ENCODE measurements around the gene ZNF777. TPM values are rescaled to one million over a fixed set of nuclear protein-coding genes. Genes with fewer than 3 reads are reported as not detected.
A peak's percentile ranks its signal among the peaks of the same experiment; 100 is the strongest.
"Not testable (repeated sequence)": the region's sequence is repeated elsewhere in the genome, so short reads cannot be mapped to it uniquely, and the experiment has no call there.

The ZNF777 gene
- total RNA-seq, 1 experiment from 2014 or later: 5.7 TPM

DNA sequence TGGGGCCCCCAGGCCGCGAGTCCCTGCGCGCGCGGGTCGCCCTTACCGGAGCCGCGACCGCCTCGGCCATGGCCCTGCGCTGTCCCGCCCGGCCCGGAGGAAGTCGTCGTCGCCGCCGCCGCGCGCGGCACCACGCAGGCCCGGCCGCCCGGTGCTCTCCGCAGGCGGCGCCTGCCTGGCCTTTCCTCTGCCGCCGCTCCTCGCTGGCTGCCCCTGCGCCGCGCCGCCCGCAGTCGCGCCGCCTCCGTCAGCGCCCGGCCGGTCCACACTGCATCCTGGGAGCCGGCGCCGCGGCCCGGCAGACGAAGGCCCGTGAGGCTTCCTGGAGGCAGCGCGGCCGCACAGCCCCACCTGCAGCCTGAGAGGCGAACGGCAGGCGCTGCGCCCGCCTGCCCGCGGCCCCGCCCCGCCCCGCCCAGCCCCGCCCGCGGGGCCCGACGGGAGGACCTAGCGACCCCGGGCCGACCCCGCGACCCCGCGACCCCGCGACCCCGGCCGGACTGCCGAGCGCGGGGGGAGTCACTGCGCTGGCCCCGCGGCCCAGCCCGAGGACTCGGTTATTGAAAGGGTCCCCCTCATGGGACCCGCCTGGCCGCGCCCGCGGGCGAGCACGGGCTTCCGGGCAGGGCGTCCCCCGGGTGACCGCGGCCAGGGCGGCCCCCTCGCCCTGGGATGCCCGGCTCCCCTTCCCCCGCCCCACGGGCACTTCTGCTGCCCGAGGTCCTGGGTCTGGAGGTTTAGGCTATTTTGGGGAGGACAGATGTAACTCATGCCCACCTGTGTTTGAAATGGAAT lies 36.8 kb upstream of the ZNF777 start, which contains the start of gene ZNF746:
ZNF746 (minus strand) TSS at position 343 of the 795 bp plus-strand sequence; CDS start at position 70, 273 bp downstream.
- Histone ChIP-seq H3K79me2 (ENCODE audit: low read length) (peaks cover 27% of the 10 kb centered on the region), H2AFZ (ENCODE audit: low read length) (peak within 1 kb of the TSS; percentile 99), H3K27me3 (ENCODE audit: low read length) (no peaks in the 10 kb centered on the region), H3K27ac (ENCODE audit: low read length) (no peak within 1 kb of the TSS), H3K4me2 (ENCODE audit: low read depth, low read length, poor library complexity, severe bottlenecking) (peak within 1 kb of the TSS; percentile 91), H3K9ac (ENCODE audit: low read length) (peak within 1 kb of the TSS; percentile 86), H3K9me2 (replicated peaks; ENCODE audit: insufficient read depth, low read length) (no peaks in the 10 kb centered on the region), H3K4me3 (ENCODE audit: low read length) (peak within 1 kb of the TSS; percentile 94), H3K4me1 (ENCODE audit: low read length) (peaks cover 19% of the 10 kb centered on the region), H4K20me1 (ENCODE audit: insufficient read depth, low read depth, low read length) (peaks cover 7% of the 10 kb centered on the region), H3K9me3 (ENCODE audit: low read length) (no peaks in the 10 kb centered on the region), H3K36me3 (ENCODE audit: insufficient read depth, low read length) (0 out of 2 replicates have a peak, but pooled peaks cover 2% of the 10 kb centered on the region)
- peak; percentile 95 for DNase-seq

DNA sequence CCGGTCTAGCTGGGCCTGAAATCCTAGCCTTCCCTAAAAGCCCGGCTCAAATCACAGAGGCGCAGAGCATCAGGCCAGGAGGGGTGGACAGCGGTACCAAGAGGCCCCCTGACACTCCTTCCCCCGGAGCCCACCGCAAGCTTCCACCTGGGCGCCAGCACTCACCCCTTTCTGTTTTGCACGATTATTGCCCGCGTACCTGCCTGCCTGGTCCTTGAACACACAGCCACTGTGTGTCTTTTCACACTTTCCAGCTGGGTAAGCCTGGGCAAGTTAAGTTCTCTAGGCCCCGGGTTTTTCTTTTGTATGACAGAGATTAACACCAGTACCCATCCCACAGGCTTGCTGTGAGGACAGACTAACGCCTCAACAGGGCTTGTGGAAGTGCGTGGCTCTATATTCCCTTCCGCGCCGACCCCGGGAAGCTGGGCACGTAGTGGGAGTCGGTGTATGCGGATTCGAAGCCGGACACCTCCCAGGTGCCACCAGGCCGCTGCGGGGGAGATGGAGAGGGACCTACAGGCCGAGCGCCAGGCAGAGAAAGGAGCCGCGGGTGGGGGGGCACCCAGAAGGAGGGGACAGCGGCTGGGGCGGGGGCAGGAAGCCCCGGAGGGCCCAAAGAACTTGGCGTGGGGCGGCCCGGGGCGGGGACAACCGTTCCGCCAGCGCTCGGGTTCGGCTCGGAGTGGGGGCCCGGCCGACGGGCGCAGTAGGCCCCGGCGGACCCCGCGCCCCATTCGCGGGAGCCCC lies 36.0 kb upstream of the ZNF777 start:
- Histone ChIP-seq H3K9me3 (ENCODE audit: low read length) (no peaks in the 10 kb centered on the region), H3K27ac (ENCODE audit: low read length) (no peak overlapping the region), H3K9me2 (replicated peaks; ENCODE audit: insufficient read depth, low read length) (no peaks in the 10 kb centered on the region), H3K4me2 (ENCODE audit: low read depth, low read length, poor library complexity, severe bottlenecking) (peak overlapping the region; percentile 91), H3K4me3 (ENCODE audit: low read length) (peak overlapping the region; percentile 94), H3K79me2 (ENCODE audit: low read length) (peaks cover 27% of the 10 kb centered on the region), H3K9ac (ENCODE audit: low read length) (peak overlapping the region; percentile 86), H3K27me3 (ENCODE audit: low read length) (no peaks in the 10 kb centered on the region), H2AFZ (ENCODE audit: low read length) (no peak overlapping the region), H3K4me1 (ENCODE audit: low read length) (peaks cover 19% of the 10 kb centered on the region), H4K20me1 (ENCODE audit: insufficient read depth, low read depth, low read length) (peaks cover 7% of the 10 kb centered on the region), H3K36me3 (ENCODE audit: insufficient read depth, low read length) (peaks cover 5% of the 10 kb centered on the region; the same call in 1 of the 2 replicates)
- DNase-seq: peak; percentile 76

DNA sequence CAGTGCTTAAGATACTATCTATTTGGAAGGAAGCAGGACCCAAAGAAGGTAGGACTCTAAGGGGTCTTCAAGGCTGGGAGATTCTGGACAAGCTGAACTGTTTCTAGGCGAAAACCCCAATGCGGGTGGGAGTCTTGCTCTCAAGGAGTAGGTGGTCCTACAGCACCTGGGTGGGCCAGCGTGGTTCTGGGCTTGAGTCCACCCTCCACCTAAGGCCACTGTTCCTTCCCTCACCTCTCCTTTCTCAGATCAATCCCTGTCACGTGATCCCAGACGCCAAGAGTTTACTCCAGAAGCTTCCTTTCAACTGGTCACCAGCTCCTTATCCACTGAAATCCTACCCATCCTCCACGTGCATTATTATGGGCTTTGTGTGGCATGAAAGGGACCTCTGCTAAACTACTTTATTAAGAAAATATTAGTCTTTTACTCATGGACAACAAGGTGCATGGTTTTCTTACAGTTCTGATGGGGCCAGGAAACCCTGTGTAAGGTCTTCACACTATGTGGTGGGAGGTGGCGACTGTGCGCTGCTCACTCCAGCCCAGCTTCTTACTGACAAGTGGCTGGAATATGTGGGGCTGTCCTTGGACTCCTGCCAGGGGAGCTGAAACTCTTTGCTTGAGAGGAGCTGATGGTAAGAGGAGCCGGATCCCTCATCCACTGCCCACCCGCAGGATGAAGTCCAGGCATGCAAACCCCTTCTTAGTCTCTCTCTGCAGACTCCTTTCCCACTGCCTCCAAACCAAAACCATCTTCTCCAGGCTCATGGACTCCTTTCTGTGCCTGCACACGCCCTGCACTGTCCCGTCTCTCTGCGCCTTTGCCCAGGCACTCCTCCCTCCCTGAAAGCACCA lies 35.2 kb upstream of the ZNF777 start:
- H3K9ac ChIP-seq (ENCODE audit: low read length): peak overlapping the region; percentile 86
- no peak overlapping the region for H2AFZ ChIP-seq (ENCODE audit: low read length)
- peaks cover 7% of the 10 kb centered on the region for H4K20me1 ChIP-seq (ENCODE audit: insufficient read depth, low read depth, low read length)
- H3K36me3 ChIP-seq (ENCODE audit: insufficient read depth, low read length): peaks cover 10% of the 10 kb centered on the region; the same call in 1 of the 2 replicates
- peaks cover 27% of the 10 kb centered on the region for H3K79me2 ChIP-seq (ENCODE audit: low read length)
- no peaks in the 10 kb centered on the region for H3K27me3 ChIP-seq (ENCODE audit: low read length)
- H3K9me2 ChIP-seq (replicated peaks; ENCODE audit: insufficient read depth, low read length): no peaks in the 10 kb centered on the region
- peak overlapping the region; percentile 91 for H3K4me2 ChIP-seq (ENCODE audit: low read depth, low read length, poor library complexity, severe bottlenecking)
- DNase-seq: no peak
- no peak overlapping the region for H3K27ac ChIP-seq (ENCODE audit: low read length)
- peak overlapping the region; percentile 94 for H3K4me3 ChIP-seq (ENCODE audit: low read length)
- no peaks in the 10 kb centered on the region for H3K9me3 ChIP-seq (ENCODE audit: low read length)
- H3K4me1 ChIP-seq (ENCODE audit: low read length): peaks cover 19% of the 10 kb centered on the region

DNA sequence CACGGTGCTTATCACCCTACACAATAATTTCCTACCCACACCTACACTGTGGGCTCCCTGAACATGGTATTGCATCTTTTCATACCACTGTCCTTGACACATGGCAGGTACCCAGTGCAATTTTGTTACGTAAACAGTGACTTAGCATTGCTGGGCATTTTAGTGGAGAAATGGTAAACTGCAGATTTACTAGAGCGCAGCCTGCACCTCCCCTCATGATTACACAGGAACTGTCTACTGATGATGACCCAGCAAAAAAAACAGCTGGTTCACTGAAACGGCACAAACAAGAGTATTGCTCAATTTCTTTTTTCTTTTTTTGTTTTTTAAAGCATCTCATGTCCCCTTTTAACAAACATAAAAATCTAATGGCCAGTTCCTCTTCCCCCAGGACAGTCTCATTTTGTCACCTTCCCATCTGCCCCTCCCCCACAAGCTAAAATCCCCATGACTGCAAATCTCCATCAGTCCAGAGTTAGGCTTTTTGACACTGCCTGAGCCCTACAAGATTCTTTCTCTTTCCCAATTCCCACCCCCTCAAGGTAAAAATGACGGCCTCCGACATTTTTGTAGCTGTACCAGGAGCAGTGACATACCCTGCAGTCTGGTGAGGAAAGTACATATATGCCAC lies 34.0 kb upstream of the ZNF777 start:
- no peak for DNase-seq
- Histone ChIP-seq H2AFZ (ENCODE audit: low read length) (no peak overlapping the region), H4K20me1 (ENCODE audit: insufficient read depth, low read depth, low read length) (peaks cover 7% of the 10 kb centered on the region), H3K4me3 (ENCODE audit: low read length) (no peak overlapping the region), H3K27me3 (ENCODE audit: low read length) (no peaks in the 10 kb centered on the region), H3K36me3 (ENCODE audit: insufficient read depth, low read length) (peaks cover 10% of the 10 kb centered on the region; the same call in 1 of the 2 replicates), H3K79me2 (ENCODE audit: low read length) (peaks cover 27% of the 10 kb centered on the region), H3K9me3 (ENCODE audit: low read length) (no peaks in the 10 kb centered on the region), H3K4me1 (ENCODE audit: low read length) (peaks cover 19% of the 10 kb centered on the region), H3K9ac (ENCODE audit: low read length) (no peak overlapping the region), H3K9me2 (replicated peaks; ENCODE audit: insufficient read depth, low read length) (no peaks in the 10 kb centered on the region), H3K4me2 (ENCODE audit: low read depth, low read length, poor library complexity, severe bottlenecking) (no peak overlapping the region), H3K27ac (ENCODE audit: low read length) (no peak overlapping the region)

DNA sequence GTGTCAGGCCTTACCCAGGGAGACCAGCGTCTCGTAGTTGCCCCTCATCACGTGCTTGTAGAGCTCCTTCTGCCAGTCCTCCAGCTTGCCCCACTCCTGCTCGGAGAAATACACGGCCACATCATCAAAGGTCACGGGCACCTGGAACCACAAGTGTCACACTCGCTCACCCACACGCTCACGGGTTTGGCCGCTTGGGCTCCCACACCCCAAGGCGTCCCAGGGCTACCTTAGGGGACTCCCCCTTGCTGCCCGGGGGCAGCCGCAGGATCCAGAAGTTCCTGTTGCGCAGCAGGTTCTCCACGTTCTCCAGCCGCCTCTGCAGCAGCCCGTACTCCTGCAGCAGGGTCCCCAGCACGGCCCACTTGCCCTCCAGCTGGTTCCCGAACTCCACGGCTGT lies 33.1 kb upstream of the ZNF777 start:
- not testable (repeated sequence) for H3K27me3 ChIP-seq (ENCODE audit: low read length); H3K36me3 ChIP-seq (ENCODE audit: insufficient read depth, low read length); H3K9me3 ChIP-seq (ENCODE audit: low read length); H4K20me1 ChIP-seq (ENCODE audit: insufficient read depth, low read depth, low read length); H3K4me3 ChIP-seq (ENCODE audit: low read length); H3K4me2 ChIP-seq (ENCODE audit: low read depth, low read length, poor library complexity, severe bottlenecking); DNase-seq; H3K27ac ChIP-seq (ENCODE audit: low read length); H3K9me2 ChIP-seq (replicated peaks; ENCODE audit: insufficient read depth, low read length); H3K9ac ChIP-seq (ENCODE audit: low read length); H2AFZ ChIP-seq (ENCODE audit: low read length)
- Histone ChIP-seq H3K79me2 (ENCODE audit: low read length) (peaks cover 27% of the 10 kb centered on the region), H3K4me1 (ENCODE audit: low read length) (peaks cover 19% of the 10 kb centered on the region)

DNA sequence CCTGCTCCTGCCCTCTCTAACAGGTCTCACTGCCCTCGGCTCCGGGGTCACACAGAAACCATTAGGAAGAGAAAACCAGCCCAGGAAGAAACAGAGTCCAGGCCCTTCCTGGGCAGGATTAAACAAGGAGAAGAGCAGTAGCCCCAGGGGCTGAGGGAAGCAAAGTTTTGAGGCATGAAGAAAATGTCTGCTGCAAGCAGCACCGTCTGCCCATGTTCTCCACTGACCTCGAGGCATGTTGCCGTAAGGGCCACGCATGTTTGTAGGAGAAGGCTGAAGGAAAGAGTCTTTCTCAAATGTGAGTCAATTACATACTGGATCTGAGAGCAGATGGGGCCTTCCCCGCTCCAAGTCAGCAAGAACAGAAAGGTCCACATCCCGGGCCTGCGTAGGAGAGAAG lies 32.5 kb upstream of the ZNF777 start:
- no peaks in the 10 kb centered on the region for H3K9me2 ChIP-seq (replicated peaks; ENCODE audit: insufficient read depth, low read length)
- H3K36me3 ChIP-seq (ENCODE audit: insufficient read depth, low read length): peaks cover 10% of the 10 kb centered on the region; the same call in 1 of the 2 replicates
- no peak overlapping the region for H3K4me2 ChIP-seq (ENCODE audit: low read depth, low read length, poor library complexity, severe bottlenecking)
- H3K4me1 ChIP-seq (ENCODE audit: low read length): peaks cover 18% of the 10 kb centered on the region
- peaks cover 7% of the 10 kb centered on the region for H4K20me1 ChIP-seq (ENCODE audit: insufficient read depth, low read depth, low read length)
- H3K27ac ChIP-seq (ENCODE audit: low read length): no peak overlapping the region
- no peak for DNase-seq
- no peak overlapping the region for H3K9ac ChIP-seq (ENCODE audit: low read length)
- peaks cover 27% of the 10 kb centered on the region for H3K79me2 ChIP-seq (ENCODE audit: low read length)
- no peak overlapping the region for H3K4me3 ChIP-seq (ENCODE audit: low read length)
- H3K9me3 ChIP-seq (ENCODE audit: low read length): no peaks in the 10 kb centered on the region
- H3K27me3 ChIP-seq (ENCODE audit: low read length): no peaks in the 10 kb centered on the region
- no peak overlapping the region for H2AFZ ChIP-seq (ENCODE audit: low read length)

DNA sequence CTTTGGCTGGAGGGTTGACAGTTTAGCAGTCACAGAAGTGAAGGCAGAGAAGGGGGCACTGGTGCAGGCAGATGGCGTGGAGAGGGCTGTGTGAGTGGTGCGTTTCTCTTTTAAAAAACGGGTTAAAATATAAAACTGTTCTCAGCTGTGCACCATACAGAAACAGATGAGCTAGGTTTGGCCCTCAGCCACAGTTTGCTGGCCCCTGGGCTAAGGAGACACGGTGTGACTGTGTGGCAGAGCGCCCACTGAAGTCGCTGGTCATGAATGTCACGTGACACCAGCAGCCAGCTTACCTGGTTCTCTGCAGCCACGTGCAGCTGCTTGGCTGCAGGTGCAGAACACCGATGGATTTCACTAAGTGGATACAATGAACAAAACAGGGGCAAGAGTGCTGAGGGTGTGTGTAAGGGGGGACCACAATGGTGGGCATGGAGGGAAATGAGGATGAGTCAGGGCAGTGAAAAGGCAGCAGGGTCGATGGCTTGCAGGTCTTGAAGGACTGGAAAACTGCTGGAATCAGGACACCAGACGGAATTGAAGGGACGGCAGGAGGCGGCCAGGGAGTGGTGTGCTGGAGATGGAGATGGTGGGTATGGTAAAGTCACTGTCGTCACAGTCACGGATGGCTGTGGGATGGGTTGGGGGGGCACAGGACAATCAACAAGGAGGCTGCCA lies 29.4 kb upstream of the ZNF777 start:
- peaks cover 5% of the 10 kb centered on the region for H4K20me1 ChIP-seq (ENCODE audit: insufficient read depth, low read depth, low read length)
- H2AFZ ChIP-seq (ENCODE audit: low read length): no peak overlapping the region
- peaks cover 1% of the 10 kb centered on the region; the same call in 1 of the 2 replicates for H3K4me1 ChIP-seq (ENCODE audit: low read length)
- H3K4me3 ChIP-seq (ENCODE audit: low read length): no peak overlapping the region
- peaks cover 38% of the 10 kb centered on the region for H3K36me3 ChIP-seq (ENCODE audit: insufficient read depth, low read length)
- no peak for DNase-seq
- no peak overlapping the region for H3K4me2 ChIP-seq (ENCODE audit: low read depth, low read length, poor library complexity, severe bottlenecking)
- no peak overlapping the region for H3K27ac ChIP-seq (ENCODE audit: low read length)
- H3K9me2 ChIP-seq (replicated peaks; ENCODE audit: insufficient read depth, low read length): no peaks in the 10 kb centered on the region
- H3K79me2 ChIP-seq (ENCODE audit: low read length): peaks cover 16% of the 10 kb centered on the region
- H3K9me3 ChIP-seq (ENCODE audit: low read length): no peaks in the 10 kb centered on the region
- no peak overlapping the region for H3K9ac ChIP-seq (ENCODE audit: low read length)
- H3K27me3 ChIP-seq (ENCODE audit: low read length): no peaks in the 10 kb centered on the region

All from Karpas-422 (cell line).